Right atrium auricular region (tissue), 2 donors: ENCODE data around the gene LAMB1. TPM values are rescaled to one million over a fixed set of nuclear protein-coding genes. Genes with fewer than 3 reads are reported as not detected.
"Not testable (repeated sequence)": the region's sequence is repeated elsewhere in the genome, so short reads cannot be mapped to it uniquely, and the experiment has no call there.

Source experiments
- DNase-seq: peaks from one replicate; pipeline ENCODE4 v3.0.0-alpha.2; 2019; ENCODE audit warnings: low spot score
- H3K27ac ChIP-seq, 2 donors: fragments of 200-600 bp; sonication (generic); 1 replicate in 1 of 2; 2 replicates in 1 of 2; pipeline ENCODE4 v1.5.1; 2016 to 2019
- H3K27me3 ChIP-seq, 2 donors: fragments of 200-600 bp; sonication (generic); one replicate each; pipeline versions ENCODE4 v1.5.1 to v1.6.0; 2017 to 2019
- H3K36me3 ChIP-seq: fragments of 200-600 bp; sonication (generic); one replicate; pipeline ENCODE4 v1.5.1; 2016
- H3K4me1 ChIP-seq, 2 donors: fragments of 200-600 bp; sonication (generic); one replicate each; pipeline versions ENCODE4 v1.5.1 to v1.6.0; 2017 to 2019
- H3K4me3 ChIP-seq, 2 donors: fragments of 200-600 bp; sonication (generic); 1 replicate in 1 of 2; 2 replicates in 1 of 2; pipeline ENCODE4 v1.5.1; 2017 to 2019; ENCODE audit warnings: mild to moderate bottlenecking in 1 of 2, moderate library complexity in 1 of 2
- H3K9me3 ChIP-seq, 2 donors: fragments of 200-600 bp; sonication (generic); one replicate each; pipeline ENCODE4 v1.5.1; 2019
- total RNA-seq, 2 donors: library from RNA; depleted of rRNA; stranded (reverse); fragments of >200 nt; gene quantifications; one replicate each; pipeline ENCODE4 v1.1.0, GENCODE V29; 2016
- TF ChIP-seq, protein P1 (sequence below), 2 donors: fragments of 200-600 bp; sonication (generic); IDR thresholded peaks; one replicate each; pipeline ENCODE4 v1.5.1; 2019; ENCODE audit warnings: antibody characterized with exemption in 2 of 2

Gene LAMB1
- total RNA-seq, 2 donors from 2014 or later: 52.2 to 60.7 TPM

GRCh38 chr7:107924841-107925504, 78.0 kb downstream of the LAMB1 start:
- Histone ChIP-seq H3K4me3 (no peak overlapping the region), H3K27ac (no peak overlapping the region), H3K4me1 (peaks cover 0 to 13% of the 10 kb centered on the region in 2 donors), H3K36me3 (peaks cover 82% of the 10 kb centered on the region), H3K9me3 (no peaks in the 10 kb centered on the region), H3K27me3 (no peaks in the 10 kb centered on the region)
- no peak for DNase-seq
- TF ChIP-seq, protein P1, sequence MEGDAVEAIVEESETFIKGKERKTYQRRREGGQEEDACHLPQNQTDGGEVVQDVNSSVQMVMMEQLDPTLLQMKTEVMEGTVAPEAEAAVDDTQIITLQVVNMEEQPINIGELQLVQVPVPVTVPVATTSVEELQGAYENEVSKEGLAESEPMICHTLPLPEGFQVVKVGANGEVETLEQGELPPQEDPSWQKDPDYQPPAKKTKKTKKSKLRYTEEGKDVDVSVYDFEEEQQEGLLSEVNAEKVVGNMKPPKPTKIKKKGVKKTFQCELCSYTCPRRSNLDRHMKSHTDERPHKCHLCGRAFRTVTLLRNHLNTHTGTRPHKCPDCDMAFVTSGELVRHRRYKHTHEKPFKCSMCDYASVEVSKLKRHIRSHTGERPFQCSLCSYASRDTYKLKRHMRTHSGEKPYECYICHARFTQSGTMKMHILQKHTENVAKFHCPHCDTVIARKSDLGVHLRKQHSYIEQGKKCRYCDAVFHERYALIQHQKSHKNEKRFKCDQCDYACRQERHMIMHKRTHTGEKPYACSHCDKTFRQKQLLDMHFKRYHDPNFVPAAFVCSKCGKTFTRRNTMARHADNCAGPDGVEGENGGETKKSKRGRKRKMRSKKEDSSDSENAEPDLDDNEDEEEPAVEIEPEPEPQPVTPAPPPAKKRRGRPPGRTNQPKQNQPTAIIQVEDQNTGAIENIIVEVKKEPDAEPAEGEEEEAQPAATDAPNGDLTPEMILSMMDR (IDR thresholded peaks at IDR 0.05): no peak

DNA sequence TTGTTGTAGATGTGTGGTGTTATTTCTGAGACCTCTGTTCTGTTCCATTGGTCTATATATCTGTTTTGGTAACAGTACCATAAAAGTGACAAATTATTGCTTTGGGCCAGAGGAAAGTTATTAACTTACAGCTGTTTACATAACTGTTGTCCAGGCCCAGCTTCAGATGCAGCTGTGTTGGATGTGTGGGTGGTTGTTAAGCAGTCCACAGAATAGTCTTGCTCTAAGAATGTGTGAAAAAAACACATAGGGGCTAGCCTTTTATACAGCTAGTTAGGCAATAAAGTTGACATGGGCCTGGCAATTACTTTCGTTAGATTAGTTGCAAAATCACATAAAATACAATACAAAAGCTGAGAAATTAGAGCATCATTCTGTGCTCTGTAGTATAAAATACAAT, 80.1 kb downstream of the LAMB1 start:
- Histone ChIP-seq H3K27me3 (no peaks in the 10 kb centered on the region), H3K4me1 (peaks cover 0 to 13% of the 10 kb centered on the region in 2 donors), H3K4me3 (no peak overlapping the region), H3K27ac (no peak overlapping the region), H3K36me3 (peaks cover 85% of the 10 kb centered on the region), H3K9me3 (no peaks in the 10 kb centered on the region)
- DNase-seq: no peak
- TF ChIP-seq, protein P1 (IDR thresholded peaks at IDR 0.05): no peak

GRCh38 chr7:107921826-107922225, 81.1 kb downstream of the LAMB1 start:
- not testable (repeated sequence) for H3K9me3 ChIP-seq, H3K27me3 ChIP-seq, H3K27ac ChIP-seq, DNase-seq, H3K4me3 ChIP-seq
- Histone ChIP-seq H3K36me3 (peaks cover 84% of the 10 kb centered on the region), H3K4me1 (peaks cover 0 to 13% of the 10 kb centered on the region in 2 donors)

GRCh38 chr7:107920048-107920772, 82.8 kb downstream of the LAMB1 start:
- H3K9me3 ChIP-seq: no peaks in the 10 kb centered on the region
- DNase-seq: no peak
- H3K4me3 ChIP-seq: no peak overlapping the region
- H3K27me3 ChIP-seq: no peaks in the 10 kb centered on the region
- no peak overlapping the region for H3K27ac ChIP-seq
- H3K36me3 ChIP-seq: peaks cover 84% of the 10 kb centered on the region
- TF ChIP-seq, protein P1 (IDR thresholded peaks at IDR 0.05): no peak
- H3K4me1 ChIP-seq: peaks cover 0 to 11% of the 10 kb centered on the region in 2 donors

DNA sequence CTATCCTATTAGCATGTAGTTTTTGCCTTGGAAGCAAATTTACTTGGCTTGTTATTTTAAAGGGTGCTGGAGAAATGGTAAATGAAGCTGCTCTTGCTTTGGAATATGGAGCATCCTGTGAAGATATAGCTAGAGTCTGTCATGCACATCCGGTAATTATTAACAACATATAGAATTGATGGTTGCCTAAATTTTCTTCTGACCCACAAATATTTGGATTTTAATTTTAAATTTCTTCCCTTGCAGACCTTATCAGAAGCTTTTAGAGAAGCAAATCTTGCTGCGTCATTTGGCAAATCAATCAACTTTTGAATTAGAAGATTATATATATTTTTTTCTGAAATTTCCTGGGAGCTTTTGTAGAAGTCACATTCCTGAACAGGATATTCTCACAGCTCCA, 84.0 kb downstream of the LAMB1 start:
- TF ChIP-seq, protein P1 (IDR thresholded peaks at IDR 0.05): no peak
- peaks cover 76% of the 10 kb centered on the region for H3K36me3 ChIP-seq

DNA sequence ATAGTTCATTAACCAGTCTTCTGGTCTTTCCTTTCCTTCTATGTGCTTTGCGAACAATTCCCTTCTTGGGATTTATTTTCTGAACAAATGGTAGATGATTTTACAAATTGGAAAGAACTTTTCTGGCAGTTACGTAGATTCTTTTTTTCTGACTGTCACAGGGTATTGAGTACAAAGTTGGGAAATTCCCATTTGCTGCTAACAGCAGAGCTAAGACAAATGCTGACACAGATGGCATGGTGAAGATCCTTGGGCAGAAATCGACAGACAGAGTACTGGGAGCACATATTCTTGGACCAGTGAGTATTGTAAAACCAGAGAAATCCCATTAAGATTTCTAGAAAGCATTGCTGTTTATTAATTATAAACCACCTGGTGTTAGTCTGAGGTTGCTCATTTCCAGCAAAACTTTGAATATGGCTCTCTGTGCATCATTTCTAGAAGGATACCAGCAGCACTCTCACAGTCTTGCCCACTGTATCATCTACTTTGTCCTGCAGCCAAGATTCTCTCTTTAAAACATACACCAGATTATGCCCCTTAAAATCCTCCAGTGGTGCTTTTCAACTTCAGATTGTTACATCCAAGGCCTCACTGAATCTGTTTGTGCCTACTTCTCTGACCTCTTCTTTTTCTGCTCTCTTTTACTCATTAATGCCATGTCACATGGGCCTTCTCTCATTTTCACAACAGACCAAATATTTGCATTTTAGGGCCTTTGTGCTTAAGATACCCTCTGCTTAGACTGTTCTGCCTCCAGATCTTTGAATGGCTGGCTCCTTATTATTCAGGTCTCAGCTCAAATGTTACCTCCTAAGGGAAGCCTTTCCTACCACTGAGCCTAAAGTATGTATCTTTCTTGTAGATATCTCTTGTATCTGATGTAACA, 85.0 kb downstream of the LAMB1 start:
- Histone ChIP-seq H3K4me1 (peaks cover 0 to 6% of the 10 kb centered on the region in 2 donors), H3K4me3 (no peak overlapping the region), H3K27ac (no peak overlapping the region), H3K36me3 (peaks cover 67% of the 10 kb centered on the region), H3K9me3 (no peaks in the 10 kb centered on the region), H3K27me3 (no peaks in the 10 kb centered on the region)
- TF ChIP-seq, protein P1 (IDR thresholded peaks at IDR 0.05): no peak
- DNase-seq: no peak

More for the DNA sequence above, 84.0 kb downstream of the LAMB1 start:
- no peaks in the 10 kb centered on the region for H3K27me3 ChIP-seq
- DNase-seq: no peak
- no peak overlapping the region for H3K4me3 ChIP-seq
- peaks cover 0 to 6% of the 10 kb centered on the region in 2 donors for H3K4me1 ChIP-seq
- H3K27ac ChIP-seq: no peak overlapping the region
- no peaks in the 10 kb centered on the region for H3K9me3 ChIP-seq
